Raji (cell line): Measurements from ENCODE around the gene IL34.

Source experiments
- POLR2A ChIP-seq: IDR thresholded peaks from 2 replicates; pipeline ENCODE4 v1.6.1; 2011; ENCODE audit warnings: low read depth, low read length, control low read depth; ENCODE audit not compliant: insufficient read depth

Gene IL34

DNA sequence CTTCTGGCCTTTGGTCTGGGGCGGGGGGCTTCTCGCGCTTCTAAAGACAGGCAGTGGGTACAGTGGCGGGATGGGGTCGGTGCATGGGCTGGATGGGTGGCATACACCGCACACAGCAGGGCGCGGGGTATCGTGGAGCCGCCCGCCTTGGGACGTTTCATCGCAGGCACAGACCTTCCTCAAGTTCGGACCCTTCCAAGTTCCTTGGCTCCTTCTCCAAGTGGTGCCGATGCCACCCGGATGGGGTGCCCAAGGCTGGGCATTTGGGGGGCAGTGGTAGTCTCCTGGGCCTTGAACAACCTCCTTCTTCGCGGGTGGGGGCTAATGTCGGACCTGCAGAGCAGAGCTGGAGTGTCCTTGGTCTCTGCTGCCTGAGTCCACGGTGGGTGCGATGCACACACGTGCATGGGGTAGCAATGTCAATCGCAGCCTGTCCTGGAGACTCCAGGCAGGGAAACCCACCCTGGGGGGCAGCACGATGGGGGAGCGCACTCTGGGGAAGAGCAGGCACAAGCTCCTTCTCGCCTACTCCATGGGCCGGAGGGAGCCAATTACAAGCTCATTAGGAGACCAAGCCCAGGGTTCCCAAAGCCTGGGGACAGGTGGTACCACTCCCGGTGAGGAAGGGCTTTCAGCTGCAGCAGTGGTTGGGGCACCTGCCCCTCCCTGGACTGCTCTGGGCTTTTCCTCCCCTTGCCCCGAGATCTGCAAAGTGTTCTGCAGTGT, 40.2 kb downstream of the IL34 start:
- TF ChIP-seq POLR2A: no peak

DNA sequence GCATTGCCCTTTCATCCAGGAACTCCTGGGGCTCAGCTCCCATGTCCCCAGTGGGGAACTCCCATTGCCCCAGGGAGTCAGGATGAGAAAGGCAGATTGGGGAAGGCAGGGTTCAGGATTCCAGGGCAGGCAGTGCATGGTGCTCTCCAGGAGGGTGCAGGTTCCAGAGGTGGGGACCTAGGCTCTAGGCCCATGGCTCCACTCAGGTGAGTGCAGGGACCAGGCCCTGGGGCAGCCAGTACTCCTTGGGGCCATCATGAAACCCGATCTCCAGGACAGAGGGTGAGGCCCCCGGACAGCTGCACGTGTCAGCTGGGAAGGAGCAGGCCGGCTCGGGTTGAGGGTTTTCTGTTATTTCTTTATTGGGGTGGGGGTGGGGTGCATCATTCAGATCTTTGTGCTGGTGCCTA, 40.7 kb downstream of the IL34 start:
- no peak for TF ChIP-seq POLR2A

DNA sequence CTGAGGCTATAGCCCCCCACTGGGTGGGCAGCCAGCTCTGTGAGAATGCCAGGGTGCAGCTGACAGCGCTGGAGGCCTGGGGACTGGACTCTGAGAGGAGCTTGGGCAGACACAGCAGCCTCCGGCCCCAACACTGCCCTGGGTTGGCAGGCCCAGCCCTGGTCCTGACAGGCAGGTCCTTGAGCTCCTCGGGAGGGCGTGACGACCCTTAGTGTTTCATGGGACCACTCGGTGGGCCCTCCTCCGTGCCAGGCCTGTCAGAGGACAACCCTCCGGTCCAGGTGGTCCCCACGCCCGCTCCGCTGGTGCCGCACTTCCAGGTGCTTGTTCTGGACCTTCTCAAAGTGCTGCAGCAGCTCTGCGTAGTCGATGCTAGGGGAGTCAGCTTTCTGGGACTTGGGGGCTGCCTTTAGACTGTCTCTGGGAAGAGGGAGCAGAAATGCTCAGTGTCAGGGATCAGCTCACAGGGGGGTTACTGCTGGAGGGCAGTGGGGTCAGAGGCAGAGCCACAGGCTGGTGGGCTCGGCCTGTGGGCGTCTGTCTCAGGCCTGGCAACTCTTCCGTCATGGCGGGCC, 41.4 kb downstream of the IL34 start:
- TF ChIP-seq POLR2A: no peak

DNA sequence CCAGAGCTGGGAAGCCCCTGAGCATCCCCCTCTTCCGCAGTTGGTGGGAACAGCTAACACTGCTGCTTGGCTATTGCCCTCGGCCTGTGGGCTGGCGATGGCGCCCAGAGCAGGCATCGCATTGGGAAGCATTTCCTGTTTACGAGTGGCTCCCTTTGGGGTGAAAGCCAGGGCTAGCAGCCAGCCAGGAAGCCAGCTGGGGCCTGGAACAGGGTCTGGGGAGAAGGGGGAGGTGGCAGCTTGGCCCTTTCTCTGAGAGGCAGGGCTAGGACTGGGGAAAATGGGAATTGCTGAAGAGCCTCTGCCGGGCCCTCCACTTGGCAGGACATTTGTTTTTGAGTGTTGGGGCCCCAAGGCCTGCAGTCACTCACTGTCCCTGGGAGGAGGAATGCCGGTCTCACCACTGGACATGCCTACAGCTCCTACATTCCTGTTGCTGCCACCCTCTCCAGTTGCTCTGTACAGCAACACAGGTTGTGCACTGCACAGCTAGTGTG, 41.9 kb downstream of the IL34 start:
- no peak for TF ChIP-seq POLR2A

DNA sequence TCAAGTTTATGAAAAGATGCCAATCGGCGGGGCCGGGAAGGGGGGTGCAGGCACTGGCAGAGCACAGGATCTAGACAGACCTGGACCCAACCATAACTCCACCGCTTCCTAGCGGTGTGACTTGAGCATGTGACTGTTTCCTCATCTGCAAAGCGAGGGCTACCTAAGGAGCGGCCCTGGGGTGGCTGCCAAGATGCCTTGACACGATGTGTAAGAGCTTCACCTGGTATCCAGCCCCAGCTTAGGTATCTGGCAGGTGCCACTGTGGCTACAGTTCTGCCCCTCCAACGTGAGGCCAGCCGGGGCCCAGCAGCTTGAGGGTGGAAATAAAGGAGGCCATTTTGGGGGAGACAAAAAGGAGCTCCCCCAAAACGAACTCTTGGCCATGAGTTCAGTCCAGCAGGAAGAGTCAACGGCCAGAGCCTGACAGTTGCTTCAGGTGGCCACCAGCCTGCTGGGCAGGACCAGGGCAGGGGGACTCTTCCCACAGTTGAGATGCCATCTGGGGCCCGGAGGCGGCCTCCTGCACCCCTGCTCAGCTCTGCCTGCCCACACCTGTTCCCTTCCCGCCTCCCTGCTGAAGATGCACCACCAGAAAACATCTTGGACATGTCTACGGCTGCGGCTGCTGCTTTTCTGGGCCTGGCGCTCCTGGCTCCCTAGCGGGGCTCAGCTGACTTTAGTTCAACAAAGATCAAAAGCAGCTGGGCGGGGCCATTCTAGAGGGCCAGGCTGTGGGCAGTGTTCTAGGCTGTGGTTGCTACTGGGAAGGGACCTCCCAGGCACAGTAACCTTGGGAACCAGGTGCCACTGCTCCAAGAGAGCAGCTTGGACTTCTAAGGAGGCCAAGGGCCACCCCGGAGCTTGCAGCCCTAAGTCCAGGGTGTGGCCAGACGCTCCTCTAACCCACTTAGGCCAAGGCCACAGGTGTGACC, 42.9 kb downstream of the IL34 start:
- no peak for TF ChIP-seq POLR2A

DNA sequence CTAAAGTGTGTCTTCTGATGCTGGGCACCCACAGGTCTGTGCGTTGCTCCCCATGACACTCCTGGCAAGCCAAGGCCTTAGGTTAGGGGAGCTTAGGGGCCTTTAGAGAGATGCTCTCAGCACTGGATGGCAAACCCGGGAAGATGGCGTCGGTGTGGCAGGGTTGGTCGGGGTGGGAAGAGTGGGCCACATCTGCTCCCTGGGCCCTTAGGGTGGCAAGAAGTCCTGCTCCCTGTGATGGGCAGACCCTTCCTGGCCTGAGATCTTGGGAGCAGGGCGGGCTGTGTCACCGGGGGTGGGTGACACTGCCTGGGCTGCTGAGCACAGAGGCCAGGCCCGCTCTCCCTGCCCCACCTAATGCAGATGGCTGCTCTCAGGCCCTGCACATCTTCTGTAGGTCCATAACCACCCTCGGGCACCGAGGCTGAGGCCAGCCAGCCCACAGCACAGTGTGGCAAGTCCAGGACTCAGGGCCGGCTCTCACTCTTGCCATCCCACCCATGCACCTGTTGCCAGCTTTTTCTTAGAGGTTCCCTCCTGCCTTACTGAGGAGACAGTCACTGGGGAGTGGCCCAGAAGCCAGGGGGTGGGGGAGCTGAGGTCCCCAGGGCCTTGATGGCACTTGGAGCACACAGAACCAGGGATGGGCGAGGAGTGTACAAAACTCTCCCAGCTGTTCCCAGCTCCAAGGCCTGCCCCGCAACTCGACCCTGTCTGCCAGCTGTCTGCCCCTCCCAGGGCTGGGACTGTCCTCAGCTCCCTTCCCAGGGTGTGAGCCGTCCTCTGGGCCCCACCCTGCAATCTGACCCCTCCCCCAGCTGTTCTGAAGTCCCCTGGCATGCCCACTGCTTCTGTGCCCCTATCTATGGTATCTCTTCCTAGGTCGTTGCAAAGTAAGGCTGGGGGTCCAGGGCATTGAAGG, 43.9 kb downstream of the IL34 start:
- TF ChIP-seq POLR2A: no peak

DNA sequence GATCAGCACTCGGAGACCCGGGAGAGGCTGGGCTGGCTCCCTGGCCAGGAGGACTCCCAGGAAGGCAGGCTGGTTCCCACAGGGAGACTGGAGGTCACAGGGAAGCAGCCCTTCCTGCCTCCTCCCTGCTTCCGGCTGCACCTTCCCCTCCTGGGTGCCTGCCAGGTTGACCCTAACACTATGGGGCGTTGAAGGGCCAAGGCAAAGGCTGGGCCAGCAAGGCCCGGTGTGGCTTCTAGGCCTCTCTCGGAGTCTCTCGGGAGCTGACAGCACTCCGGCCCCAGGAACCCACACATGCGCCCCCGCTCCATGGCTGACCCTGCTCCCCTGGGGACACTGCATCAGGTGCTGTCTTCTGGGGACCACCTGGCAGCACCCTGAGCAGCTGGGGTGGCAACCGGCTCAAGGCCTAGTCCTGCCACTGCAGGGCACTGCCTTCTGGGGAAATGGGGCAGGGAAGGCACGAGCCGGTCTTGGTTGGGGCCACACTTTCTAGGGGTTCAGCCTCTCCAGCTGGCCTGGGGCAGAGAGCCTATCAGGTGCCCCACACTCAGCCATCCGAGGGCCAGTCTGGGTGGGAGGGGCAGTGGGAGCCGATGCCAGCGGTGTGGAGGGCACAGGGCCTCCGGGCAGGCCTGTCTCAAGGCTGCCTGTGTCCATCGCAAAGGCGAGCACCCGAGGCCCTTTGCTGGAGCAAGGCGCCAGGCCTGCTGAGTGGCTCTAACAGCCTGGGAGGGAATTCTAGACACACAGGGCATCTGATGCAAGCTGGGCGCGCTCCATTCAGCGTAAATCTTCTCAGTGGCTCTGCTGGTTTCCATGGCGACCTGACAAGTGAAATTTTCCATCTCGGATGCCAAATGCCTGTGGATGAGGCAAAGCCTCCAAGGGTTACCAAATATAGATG, 45.1 kb downstream of the IL34 start:
- TF ChIP-seq POLR2A: no peak

DNA sequence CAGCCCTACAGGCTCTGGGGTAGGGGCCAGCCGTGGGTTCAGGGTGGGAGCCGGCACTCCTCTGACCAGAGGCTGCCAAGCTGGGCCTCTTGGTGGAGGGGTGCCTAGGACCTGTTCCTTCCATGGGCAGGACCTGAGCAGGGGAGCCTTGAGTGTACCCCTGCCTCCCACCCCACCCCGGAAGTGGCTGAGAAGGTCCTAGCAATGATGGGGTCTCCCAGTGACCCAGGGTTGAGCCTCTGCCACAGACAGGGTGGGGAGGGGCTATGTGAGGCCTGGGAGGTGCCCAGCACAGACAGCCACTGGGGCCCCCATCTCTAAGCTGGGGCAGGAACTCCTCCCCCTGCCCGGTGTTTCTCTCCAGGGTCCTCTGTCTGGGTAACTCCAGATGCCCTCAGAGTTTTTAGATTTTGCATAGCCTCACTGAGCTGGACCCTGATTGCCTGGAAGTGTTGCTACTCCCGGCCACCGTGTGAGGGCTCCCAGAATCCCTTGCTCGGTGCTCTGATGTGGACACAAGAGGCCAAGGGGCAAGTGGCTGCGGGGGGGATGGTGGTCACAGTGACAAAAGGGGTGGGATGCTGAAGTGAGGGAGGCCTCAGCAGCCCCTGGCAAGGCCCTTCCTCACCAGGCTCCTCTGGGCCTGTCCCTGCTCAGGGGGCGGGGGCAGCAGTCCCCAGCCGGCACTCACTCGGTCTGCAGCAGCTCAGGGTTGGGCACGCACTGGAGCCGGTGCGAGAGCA, 45.9 kb downstream of the IL34 start:
- no peak for TF ChIP-seq POLR2A

DNA sequence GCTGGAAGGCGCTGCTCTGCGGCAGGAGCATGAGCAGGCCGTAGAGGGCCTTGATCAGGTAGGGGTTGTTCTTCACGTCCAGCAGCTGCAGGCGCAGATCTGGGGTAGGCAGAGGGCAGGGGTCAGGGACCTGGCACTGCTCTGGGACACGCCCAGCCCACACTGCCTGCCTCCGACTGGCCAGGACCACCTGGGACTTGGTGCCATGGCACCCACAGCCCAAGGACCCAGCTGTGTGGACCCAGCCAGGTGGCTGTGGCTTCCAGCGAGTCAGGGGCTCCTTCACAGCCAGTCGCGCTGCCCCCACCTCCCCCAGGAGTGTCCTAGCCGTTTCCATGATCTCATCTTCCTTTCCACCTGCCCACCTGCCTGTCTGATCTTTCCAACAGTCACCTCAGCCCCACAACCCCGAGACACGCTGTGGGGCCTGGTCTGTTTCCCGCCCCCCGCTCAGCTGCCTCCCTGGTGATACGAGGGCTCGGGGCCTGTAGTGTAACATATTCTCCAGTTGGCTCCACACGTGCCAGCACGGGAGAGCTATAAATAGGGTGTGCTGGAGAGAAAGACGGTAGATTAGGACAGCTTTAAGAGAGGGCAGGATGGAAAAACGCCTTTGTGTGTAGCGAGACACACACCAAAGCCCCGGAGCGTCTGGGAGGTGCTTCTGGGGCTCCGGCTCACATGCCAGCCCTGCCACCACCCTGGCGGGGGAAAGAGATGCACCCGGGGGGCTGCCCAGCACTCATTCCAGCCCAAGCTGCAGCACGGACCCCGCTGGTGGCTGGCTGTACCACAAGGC, 46.7 kb downstream of the IL34 start:
- TF ChIP-seq POLR2A: no peak

DNA sequence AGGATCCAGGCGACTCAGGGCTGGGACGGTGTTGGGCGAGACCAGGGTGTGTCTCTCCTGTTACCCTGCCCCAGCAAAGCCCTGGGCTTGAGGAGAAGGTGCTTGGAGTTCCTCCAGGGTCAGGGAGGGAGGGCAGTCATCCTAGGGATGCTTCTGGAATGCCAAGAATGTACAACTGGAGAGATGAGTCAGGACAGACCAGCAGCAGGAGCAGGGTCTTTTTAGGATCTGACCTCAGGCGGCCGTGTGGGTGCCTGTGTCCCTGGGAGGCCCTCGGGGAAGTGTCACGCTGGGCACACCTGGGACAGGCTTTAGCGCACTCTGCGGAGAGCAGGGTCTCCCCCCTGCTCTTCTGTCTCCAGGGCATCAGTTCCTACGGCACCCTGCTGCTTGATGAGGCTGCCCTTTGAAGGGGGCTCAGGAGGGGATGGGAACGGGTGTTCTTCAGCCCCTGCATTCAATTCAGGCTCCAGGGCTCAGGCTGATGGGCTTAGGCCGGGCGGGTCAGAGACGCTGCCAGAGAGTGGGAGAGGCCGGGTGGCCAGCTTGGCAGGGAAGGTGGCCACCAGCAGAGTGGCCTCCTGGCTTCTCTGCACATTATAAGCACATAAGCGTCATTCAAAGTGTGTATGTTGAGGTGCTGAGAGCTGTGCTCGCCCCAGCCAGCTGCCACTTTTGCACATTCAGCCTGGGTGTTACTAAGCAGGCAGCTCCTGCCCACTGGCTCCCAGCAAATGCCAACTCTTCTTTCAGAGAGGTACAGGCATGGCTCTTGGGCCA, 47.9 kb downstream of the IL34 start:
- TF ChIP-seq POLR2A: no peak

DNA sequence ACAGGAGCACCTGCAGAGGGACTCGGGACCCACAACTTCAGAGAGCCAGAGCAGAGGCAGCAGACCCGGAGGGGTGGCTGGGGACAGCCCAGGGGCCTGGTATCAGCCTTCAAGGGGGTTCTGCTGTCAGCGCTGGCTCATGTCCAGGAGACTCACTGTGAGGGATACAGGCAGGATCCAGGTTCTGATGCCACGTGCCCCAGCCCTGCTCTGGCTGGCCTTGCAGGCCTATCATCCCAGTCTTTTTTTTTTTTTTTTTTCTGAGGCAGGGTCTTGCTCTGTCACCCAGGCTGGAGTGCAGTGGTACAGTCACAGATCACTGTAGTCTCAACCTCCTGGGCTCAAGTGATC, 48.5 kb downstream of the IL34 start:
- TF ChIP-seq POLR2A: no peak
